ENCODE measurements around the gene HHIPL1. TPM values are rescaled to one million over a fixed set of nuclear protein-coding genes. Genes with fewer than 3 reads are reported as not detected.
A peak's percentile ranks its signal among the peaks of the same experiment; 100 is the strongest.

The HHIPL1 gene
- total RNA-seq, 2 experiments from 2014 or later: 0.25 to 0.72 TPM

DNA sequence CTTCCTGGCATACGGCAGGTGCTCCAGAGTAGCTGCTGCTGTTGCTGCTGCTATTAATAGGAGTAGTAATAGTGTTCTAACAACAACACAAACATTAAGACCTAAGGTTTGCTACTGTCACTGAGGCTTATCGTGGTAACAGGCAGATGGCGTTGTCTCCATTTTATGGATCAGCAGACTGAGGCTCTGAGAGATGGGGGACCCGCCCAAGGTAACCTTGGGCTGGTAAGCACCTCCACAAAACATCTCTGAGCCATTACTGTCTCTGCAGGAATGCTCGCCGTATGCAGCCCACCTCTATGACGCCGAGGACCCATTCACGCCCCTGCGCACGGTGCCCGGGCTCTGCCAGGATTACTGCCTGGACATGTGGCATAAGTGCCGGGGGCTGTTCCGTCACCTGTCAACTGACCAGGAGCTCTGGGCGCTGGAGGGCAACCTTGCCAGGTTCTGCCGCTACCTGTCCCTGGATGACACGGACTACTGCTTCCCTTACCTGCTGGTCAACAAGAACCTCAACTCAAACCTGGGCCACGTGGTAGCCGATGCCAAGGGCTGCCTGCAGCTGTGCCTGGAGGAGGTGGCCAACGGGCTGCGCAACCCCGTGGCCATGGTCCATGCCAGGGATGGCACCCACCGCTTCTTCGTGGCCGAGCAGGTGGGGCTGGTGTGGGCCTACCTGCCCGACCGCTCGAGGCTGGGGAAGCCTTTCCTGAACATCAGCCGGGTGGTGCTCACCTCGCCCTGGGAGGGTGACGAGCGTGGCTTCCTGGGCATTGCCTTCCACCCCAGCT lies 7.2 kb downstream of the HHIPL1 start:
- no TSS peak for BruUV-seq (replicated peaks)
- Histone ChIP-seq H3K9me3 (ENCODE audit: low read length) (no peaks in the 10 kb centered on the region), H3K4me3 (ENCODE audit: low read depth, low read length, poor library complexity, severe bottlenecking) (no peak overlapping the region), H3K4me2 (ENCODE audit: low read length) (no peak overlapping the region), H3K9me2 (ENCODE audit: insufficient read depth, low read length) (no peaks in the 10 kb centered on the region), H3K79me2 (ENCODE audit: insufficient read depth, low read depth, low read length) (no peaks in the 10 kb centered on the region), H2AFZ (ENCODE audit: low read length) (no peak overlapping the region), H3K4me1 (ENCODE audit: insufficient read depth, low read length, poor library complexity, severe bottlenecking) (peaks cover 2% of the 10 kb centered on the region), H4K20me1 (ENCODE audit: insufficient read depth, low read length) (no peaks in the 10 kb centered on the region), H3K27ac (ENCODE audit: low read depth, low read length, poor library complexity, severe bottlenecking) (no peak overlapping the region), H3K36me3 (ENCODE audit: insufficient read depth, low read length) (no peaks in the 10 kb centered on the region)
- POLR2A ChIA-PET: interaction anchor here (0.5 kb wide), 1 partner anchor 547 kb away, joined by 4 read pairs; no protein-coding TSS in a partner anchor
- DNase-seq (ENCODE audit: low spot score): no peak
- CTCF ChIA-PET (ENCODE audit: unreplicated experiment): no interaction called here
- intact Hi-C loops (cut with micrococcal nuclease; ENCODE audit: unreplicated experiment): no loop called here
- TF ChIP-seq, protein P1, sequence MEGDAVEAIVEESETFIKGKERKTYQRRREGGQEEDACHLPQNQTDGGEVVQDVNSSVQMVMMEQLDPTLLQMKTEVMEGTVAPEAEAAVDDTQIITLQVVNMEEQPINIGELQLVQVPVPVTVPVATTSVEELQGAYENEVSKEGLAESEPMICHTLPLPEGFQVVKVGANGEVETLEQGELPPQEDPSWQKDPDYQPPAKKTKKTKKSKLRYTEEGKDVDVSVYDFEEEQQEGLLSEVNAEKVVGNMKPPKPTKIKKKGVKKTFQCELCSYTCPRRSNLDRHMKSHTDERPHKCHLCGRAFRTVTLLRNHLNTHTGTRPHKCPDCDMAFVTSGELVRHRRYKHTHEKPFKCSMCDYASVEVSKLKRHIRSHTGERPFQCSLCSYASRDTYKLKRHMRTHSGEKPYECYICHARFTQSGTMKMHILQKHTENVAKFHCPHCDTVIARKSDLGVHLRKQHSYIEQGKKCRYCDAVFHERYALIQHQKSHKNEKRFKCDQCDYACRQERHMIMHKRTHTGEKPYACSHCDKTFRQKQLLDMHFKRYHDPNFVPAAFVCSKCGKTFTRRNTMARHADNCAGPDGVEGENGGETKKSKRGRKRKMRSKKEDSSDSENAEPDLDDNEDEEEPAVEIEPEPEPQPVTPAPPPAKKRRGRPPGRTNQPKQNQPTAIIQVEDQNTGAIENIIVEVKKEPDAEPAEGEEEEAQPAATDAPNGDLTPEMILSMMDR (conservative IDR thresholded peaks at IDR 0.05; ENCODE audit: low read length): 0 out of 2 replicates have a peak, but pooled peaks have one; percentile 20
- TF ChIP-seq EZH2phosphoT487 (IDR thresholded peaks at IDR 0.05; ENCODE audit: borderline replicate concordance, low read depth, low read length): no peak

DNA sequence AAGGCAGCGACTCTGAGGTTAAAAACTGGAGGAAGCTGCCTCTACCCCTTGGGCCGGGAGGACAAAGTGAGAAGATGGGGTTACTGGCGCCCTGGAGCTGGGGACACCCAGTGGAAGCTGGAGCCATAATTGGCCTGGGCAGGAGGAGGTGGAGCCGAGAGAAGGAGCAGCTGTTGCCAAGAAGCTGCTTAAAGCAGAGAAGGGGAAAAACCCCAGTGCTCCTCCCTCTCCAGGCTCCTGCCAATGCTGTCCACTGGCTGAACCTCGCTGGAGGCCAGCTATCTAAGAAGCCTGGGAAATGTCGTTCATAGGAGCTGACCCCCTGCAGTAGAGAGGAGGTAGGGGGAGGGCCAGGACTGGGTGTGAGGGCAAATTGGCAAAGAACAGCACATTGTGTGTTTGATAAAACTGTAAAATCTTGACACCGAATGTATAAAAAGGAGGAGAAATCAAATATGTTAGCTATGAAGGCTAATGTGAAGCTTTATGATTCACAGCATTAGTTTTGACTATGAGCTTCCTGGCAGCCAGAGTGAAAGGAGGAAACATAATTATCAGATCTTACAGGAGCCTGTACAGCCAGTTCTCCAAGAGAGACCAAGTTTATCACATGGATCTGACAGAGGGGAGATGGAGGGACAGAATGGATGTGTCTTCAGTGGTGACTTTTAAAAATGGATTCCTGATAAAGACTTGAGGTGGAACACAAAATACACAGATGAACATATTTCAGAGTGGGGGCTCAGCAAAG lies 9.5 kb downstream of the HHIPL1 start:
- no peaks in the 10 kb centered on the region for H3K9me3 ChIP-seq (ENCODE audit: low read length)
- BruUV-seq (replicated peaks): no TSS peak
- no peaks in the 10 kb centered on the region for H4K20me1 ChIP-seq (ENCODE audit: insufficient read depth, low read length)
- H3K4me1 ChIP-seq (ENCODE audit: insufficient read depth, low read length, poor library complexity, severe bottlenecking): peaks cover 12% of the 10 kb centered on the region
- DNase-seq (ENCODE audit: low spot score): no peak
- H3K27ac ChIP-seq (ENCODE audit: low read depth, low read length, poor library complexity, severe bottlenecking): no peak overlapping the region
- no peaks in the 10 kb centered on the region for H3K9me2 ChIP-seq (ENCODE audit: insufficient read depth, low read length)
- no peaks in the 10 kb centered on the region for H3K79me2 ChIP-seq (ENCODE audit: insufficient read depth, low read depth, low read length)
- CTCF ChIA-PET (ENCODE audit: unreplicated experiment): interaction anchor here (0.6 kb wide), 1 partner anchor 26 kb away, joined by 3 read pairs; no protein-coding TSS in a partner anchor
- TF ChIP-seq, protein P1 (conservative IDR thresholded peaks at IDR 0.05; ENCODE audit: low read length): no peak
- no peak for TF ChIP-seq EZH2phosphoT487 (IDR thresholded peaks at IDR 0.05; ENCODE audit: borderline replicate concordance, low read depth, low read length)
- no peak overlapping the region for H3K4me2 ChIP-seq (ENCODE audit: low read length)
- intact Hi-C loops (cut with micrococcal nuclease; ENCODE audit: unreplicated experiment): no loop called here
- H3K4me3 ChIP-seq (ENCODE audit: low read depth, low read length, poor library complexity, severe bottlenecking): no peak overlapping the region
- H3K36me3 ChIP-seq (ENCODE audit: insufficient read depth, low read length): no peaks in the 10 kb centered on the region
- H2AFZ ChIP-seq (ENCODE audit: low read length): no peak overlapping the region
- POLR2A ChIA-PET: interaction anchor here (0.6 to 1.2 kb wide), 4 partner anchors 16 to 250 kb away, joined by 3 read pairs; no protein-coding TSS in a partner anchor
